Thyroid gland (tissue), 4 donors: ENCODE results near the gene PHEX.

ENCODE experiments used
- CTCF ChIP-seq, 6 experiments: fragments of 200-600 bp in 3 of 6; fragments of 450-650 bp in 3 of 6; sonication (generic) in 3 of 6; IDR thresholded peaks; one replicate each; pipeline ENCODE4 v1.5.1; 2016 to 2019; ENCODE audit warnings: antibody characterized with exemption in 6 of 6, mild to moderate bottlenecking in 2 of 6, inconsistent platforms in 1 of 6, moderate library complexity in 1 of 6
- POLR2A ChIP-seq, 2 donors: fragments of 450-650 bp; IDR thresholded peaks; one replicate each; pipeline ENCODE4 v1.6.1; 2017; ENCODE audit warnings: antibody characterized with exemption in 2 of 2, mild to moderate bottlenecking in 2 of 2, moderate library complexity in 1 of 2

- TF ChIP-seq POLR2A (IDR thresholded peaks at IDR 0.05) (no peak), CTCF (IDR thresholded peaks at IDR 0.05) (no peak)
These were observed 102.6 kb downstream of the PHEX start for GRCh38 chrX:22134681-22135080.
